ENCODE measurements around the gene ANKRD40.

DNA sequence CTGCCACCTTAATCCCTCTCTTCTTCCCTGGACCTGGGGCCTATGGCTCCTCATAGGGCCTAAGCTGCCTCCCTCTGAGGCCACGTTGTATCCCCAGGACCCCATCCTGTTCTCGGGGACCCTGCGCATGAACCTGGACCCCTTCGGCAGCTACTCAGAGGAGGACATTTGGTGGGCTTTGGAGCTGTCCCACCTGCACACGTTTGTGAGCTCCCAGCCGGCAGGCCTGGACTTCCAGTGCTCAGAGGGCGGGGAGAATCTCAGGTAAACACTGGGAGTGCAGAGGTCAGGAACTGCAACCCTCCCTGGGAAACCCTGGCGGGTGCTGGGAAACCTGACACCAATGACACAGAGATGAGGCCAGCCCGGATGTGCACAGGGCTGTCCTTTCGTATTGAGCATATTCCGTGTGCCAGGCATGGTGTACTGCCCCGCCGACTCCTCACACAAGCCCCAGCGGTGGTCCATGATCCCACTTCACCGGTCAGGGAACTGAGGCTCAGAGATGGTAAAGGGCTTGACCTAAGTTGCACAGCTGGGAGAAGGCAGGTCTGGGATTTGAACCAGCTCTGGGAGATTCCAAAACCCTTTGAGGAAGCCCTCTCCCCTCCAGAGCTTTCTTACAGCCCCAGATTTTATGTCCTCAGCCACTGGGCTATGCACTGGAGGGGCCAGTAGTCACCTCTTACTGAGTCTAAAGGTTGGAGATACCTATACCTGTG lies 22.9 kb downstream of the ANKRD40 start:
- no peak for TF ChIP-seq KLF5 (IDR thresholded peaks at IDR 0.05; ENCODE audit: partially characterized antibody)
- TF ChIP-seq, protein P1, sequence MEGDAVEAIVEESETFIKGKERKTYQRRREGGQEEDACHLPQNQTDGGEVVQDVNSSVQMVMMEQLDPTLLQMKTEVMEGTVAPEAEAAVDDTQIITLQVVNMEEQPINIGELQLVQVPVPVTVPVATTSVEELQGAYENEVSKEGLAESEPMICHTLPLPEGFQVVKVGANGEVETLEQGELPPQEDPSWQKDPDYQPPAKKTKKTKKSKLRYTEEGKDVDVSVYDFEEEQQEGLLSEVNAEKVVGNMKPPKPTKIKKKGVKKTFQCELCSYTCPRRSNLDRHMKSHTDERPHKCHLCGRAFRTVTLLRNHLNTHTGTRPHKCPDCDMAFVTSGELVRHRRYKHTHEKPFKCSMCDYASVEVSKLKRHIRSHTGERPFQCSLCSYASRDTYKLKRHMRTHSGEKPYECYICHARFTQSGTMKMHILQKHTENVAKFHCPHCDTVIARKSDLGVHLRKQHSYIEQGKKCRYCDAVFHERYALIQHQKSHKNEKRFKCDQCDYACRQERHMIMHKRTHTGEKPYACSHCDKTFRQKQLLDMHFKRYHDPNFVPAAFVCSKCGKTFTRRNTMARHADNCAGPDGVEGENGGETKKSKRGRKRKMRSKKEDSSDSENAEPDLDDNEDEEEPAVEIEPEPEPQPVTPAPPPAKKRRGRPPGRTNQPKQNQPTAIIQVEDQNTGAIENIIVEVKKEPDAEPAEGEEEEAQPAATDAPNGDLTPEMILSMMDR (IDR thresholded peaks at IDR 0.05 in 2 of 3, conservative IDR thresholded peaks at IDR 0.05 in 1 of 3; ENCODE audit: control insufficient read depth in 2 of 3, extremely low read depth in 1 of 3, insufficient read depth in 1 of 3, low read depth in 3 of 3, low read length in 3 of 3): no peak
- no peak for TF ChIP-seq SREBF1 (IDR thresholded peaks at IDR 0.05; ENCODE audit: low read length)
- TF ChIP-seq, protein P2, sequence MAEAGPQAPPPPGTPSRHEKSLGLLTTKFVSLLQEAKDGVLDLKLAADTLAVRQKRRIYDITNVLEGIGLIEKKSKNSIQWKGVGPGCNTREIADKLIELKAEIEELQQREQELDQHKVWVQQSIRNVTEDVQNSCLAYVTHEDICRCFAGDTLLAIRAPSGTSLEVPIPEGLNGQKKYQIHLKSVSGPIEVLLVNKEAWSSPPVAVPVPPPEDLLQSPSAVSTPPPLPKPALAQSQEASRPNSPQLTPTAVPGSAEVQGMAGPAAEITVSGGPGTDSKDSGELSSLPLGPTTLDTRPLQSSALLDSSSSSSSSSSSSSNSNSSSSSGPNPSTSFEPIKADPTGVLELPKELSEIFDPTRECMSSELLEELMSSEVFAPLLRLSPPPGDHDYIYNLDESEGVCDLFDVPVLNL (IDR thresholded peaks at IDR 0.05; ENCODE audit: low read depth, low read length): no peak
- TF ChIP-seq ZSCAN29 (IDR thresholded peaks at IDR 0.05): no peak
- TF ChIP-seq YY1 (IDR thresholded peaks at IDR 0.05; ENCODE audit: low read depth, low read length): no peak
